PC-3 (cell line): ENCODE data around the gene EXD3.

ENCODE experiments used
- CTCF ChIP-seq: fragments of 300-600 bp; sonication (generic); conservative IDR thresholded peaks from 2 replicates; pipeline ENCODE4 v1.5.1; 2017; ENCODE audit warnings: antibody characterized with exemption, low read depth, mild to moderate bottlenecking, low read length
- EZH2 ChIP-seq: fragments of 300-600 bp; sonication (generic); IDR thresholded peaks from one replicate; pipeline ENCODE4 v1.6.1; 2017; ENCODE audit warnings: antibody characterized with exemption, mild to moderate bottlenecking, low read length; ENCODE audit not compliant: unreplicated experiment

GRCh38 chr9:137388589-137389427 lies 34.2 kb downstream of the EXD3 start:
- TF ChIP-seq CTCF: no peak
- TF ChIP-seq EZH2: no peak
